Cardiac septum (tissue), 1 donor: ENCODE data around the gene EVL. TPM values are rescaled to one million over a fixed set of nuclear protein-coding genes. Genes with fewer than 3 reads are reported as not detected.

Experiments
- DNase-seq: peaks from one replicate; pipeline ENCODE4 v3.0.0-alpha.2; 2020; ENCODE audit warnings: low spot score
- intact Hi-C: fragments of 100-400 bp; cut with DNase I; formaldehyde crosslinking; loops from one replicate; pipeline ENCODE4 v1.14.0; 2022
- total RNA-seq: library from RNA; stranded (reverse); fragmentation: NEBNext Ultra II Directional; extraction: Animal tissue kit (Norgen Biotek cat#: 25700); gene quantifications from one replicate; pipeline ENCODE4 v1.2.1, GENCODE V29; 2021
- donor health status: DM: no; HTN: no; CAD: no.

EVL gene
- total RNA-seq, 1 donor from 2014 or later, result 46.3 TPM

DNA sequence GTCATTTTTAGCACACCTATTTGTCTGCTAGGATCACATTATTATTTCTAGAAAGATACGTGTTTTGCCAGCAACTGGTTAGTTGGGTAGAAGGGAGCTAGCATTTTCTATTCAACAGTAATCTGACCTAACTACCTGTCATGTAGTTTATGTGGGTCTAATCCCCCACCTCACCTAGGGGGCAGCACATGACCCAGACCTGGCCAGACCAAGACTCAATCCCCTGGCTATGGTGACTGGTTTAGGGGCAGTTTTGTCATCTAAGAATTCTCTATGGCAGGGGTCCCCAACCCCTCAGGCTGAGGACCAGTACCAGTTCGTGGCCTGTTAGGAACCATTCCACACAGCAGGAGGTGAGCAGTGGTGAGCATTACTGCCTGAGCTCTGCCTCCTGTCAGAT lies 29.5 kb upstream of the EVL start:
- intact Hi-C loops, result no loop called here
- no peak for DNase-seq

DNA sequence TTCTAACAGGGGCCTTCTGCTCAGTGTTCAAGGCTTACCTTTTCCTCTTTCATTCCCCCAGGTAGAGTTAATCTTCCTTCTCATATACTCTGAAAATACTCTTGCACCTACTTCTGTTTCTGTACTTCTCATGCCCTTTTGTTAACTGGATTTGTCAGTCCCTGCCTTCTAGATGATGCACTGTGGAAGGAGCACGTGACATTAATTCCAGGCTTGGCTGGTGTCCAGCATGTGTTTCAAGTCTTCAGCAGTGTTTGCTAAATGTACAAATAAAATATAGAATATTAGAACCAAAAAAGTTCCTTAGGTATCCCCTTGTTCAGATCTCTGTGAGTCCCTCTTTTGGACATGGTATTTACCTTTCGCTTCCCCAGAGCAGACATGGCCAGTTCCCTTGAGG lies 27.9 kb upstream of the EVL start:
- intact Hi-C loops, result no loop called here
- no peak for DNase-seq

DNA sequence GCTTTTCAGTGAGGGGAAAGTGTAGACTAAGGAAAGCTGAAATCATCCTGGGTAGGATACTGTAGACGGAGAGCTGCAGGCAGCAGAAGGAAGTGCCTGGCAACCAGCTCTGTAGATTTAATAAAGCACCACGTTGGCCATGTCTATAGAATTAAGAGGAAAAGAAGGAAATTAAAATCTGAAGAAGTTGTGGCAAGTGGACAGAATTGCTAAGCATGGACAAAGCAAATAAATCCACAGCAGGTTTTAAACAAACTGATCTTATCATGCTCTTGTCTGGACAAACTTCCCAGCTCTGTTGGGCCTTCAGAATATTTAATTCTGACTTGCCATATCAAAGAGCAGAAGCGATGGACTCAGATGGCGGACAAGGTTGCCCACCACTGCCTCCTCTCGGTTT lies 27.2 kb upstream of the EVL start:
- intact Hi-C loops, result no loop called here
- no peak for DNase-seq

DNA sequence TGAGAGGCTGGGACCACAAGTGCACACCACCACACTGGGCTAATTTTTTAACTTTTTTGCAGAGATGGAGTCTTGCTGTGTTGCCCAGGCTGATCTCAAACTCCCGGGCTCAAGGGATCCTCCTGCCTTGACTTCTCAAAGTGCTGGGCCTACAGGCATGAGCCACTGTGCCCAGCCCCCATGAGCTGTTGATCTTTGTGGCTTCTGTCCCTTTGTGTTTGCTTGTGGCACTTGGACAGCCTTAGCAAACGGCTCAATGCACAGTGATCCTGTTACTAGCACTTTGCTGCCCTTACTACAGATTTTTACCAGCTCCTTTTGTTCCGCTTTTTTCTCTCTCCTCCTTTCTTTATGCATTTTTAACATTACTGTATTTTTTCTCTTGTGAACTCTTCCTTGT lies 25.3 kb upstream of the EVL start:
- DNase-seq, result no peak
- intact Hi-C loops, result no loop called here

DNA sequence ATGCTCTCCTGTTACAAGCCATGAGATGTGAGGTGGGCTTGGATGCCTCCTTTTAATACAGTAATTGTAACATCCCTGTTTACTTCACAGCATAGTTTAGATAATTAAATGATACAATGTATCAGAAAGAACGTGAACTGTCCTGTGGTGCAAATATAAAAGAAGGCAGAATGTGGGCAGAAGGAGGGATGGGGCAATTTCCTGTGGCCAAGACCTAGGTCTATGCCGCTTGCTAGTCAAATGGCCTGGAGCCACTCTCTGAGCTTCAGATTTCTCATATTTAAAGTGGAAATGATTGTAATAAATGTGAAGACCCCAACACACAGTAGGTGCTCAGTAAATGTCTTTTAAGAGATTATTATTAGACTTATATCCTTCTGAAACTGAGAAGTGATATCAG lies 24.0 kb upstream of the EVL start:
- intact Hi-C loops, result no loop called here
- DNase-seq, result no peak

DNA sequence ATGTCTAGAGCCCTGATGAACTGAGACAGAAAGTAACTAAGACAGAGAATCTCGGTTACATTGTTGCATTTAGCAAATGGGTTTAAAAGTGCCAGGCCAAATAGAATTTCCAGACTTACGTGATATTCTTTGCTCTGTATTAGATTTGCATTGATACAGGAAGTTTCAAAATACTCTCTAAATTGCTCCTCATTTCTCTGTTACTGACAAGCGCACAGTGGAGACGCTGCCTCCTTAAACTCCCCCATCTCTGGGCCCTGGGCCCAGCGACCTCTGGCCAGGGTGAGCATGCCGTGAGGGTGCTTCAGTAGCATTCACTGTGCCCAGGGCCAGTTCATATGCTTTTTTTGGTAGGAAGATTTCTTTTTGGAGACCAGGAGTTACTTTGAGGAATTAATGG lies 22.9 kb upstream of the EVL start:
- no peak for DNase-seq
- intact Hi-C loops, result no loop called here

DNA sequence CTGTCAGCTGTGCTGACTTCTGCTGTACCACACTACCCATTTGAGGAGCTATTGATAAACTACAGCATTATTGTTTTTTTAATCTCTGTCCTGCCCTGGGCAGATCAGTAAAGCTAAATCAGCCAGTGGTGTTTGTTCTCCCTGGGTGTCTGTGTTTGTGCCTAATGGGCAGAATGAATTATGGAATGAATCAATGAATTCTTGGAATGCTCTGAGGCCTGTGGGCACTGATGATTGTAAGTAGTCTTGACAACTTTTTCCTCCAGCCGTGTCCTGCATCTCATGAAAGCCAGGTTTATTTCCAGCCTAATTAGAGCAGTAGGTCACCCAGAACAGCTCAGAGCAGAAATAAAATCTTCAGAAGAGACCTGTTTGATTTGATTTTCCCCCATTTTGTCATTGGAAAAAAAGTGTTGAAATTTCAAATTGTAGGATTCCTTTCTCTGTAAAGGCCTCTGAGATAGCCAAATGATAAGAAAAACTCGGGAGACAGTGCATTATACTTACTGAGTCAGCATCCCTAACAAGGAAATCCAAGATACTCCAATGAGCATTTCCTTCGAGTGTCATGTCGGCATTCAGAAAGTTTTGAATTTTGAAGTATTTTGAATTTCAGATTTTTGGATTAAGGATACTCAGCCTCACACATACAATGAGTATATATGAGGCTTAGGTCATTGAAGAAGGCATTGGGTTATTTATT lies 19.4 kb upstream of the EVL start:
- intact Hi-C loops, result no loop called here
- DNase-seq, result no peak

DNA sequence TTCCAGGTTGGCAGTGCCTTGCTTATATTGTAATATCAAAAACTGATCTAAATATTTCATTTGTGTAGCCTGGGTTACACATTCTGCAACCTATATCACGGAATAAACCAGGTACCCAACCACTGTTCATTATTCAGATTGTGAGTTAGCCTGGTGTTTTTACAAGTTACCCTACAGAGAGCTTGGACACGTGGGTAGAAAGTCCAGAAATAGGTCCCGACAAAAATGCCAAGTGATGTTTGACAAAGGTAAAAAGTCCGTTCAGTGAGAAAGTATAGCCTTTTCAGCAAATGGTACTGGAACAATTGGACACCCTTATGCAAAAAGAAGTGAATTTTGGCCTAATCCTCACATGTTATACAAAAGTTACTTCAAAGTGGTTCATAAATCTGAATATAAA lies 17.6 kb upstream of the EVL start:
- DNase-seq, result no peak
- intact Hi-C loops, result no loop called here

DNA sequence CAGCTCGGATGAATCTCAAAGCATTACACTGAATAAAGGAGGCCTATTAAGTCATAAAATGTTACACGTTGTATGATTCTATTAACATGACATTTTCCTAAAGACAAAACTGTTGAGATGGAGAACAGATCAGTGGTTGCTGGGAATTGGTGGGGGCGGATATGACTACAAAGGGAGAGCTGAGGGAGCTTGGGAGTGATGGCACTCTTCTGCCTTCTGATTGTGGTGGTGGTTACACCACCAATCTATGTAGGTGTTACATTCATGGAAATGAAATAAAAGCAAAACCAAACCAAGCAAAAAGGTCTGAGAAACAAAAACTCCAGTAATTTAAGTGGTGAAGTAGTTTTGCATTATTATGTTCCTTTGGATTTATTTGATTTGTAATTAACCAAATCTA lies 16.4 kb upstream of the EVL start:
- intact Hi-C loops, result no loop called here
- no peak for DNase-seq

DNA sequence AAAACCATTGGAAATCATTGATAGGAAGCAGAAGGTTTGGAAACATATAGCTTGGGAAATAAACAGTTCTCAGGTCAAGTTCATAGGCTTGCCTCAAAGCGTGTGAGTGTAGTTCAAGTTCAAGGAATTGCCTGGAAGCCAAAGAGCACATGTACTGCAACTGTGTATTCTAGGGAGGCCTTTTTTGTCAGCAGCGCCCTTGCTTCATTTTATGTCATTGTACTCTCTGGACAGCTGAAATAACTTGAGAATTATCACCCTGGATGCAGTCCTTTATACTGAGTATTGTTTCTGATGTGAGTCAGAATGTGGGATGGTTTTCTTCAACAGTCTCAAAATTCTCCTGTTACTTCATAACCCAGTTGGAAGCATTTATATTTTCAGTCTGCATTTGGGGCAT lies 16.0 kb upstream of the EVL start:
- DNase-seq, result no peak
- intact Hi-C loops, result no loop called here

DNA sequence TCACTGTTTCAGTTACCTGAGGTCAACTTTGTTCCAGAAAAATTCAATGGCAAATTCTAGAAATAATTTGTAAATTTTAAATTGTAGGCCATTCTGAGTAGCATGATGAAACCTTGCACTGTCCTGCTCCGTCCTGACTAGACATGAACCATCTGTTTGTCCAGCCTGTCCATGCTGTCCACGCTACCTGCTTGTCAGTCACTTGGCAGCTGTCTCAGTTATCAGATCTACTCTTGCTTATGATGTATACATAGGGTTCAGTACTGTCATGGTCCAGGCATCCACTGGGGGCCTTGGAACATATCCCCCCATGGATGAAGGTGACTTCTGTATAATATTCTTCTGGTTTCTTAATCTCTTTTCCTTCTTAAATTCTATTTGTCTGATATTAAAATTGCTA lies 14.1 kb upstream of the EVL start:
- intact Hi-C loops, result no loop called here

DNA sequence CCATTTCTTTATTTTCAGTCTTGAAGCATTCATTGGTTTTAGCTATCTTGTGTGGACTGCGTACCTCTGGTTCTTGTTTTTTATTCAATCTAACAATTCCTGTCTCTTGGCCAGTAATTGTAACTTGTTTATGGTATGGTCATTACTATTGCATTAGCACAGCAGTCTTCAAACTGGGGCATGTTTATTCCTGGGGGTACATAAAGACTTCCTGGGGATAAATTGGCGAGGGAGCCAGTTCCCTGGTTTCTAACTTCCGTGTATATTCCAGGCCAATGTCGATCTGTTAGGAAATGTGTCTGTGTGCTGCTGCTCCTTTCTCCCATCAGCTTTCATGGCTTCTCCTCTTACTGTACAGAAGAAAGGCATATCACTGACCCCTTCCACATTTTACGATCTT lies 13.7 kb upstream of the EVL start:
- intact Hi-C loops, result no loop called here
- DNase-seq, result no peak

More for the DNA sequence above, 14.1 kb upstream of the EVL start:
- DNase-seq, result no peak

DNA sequence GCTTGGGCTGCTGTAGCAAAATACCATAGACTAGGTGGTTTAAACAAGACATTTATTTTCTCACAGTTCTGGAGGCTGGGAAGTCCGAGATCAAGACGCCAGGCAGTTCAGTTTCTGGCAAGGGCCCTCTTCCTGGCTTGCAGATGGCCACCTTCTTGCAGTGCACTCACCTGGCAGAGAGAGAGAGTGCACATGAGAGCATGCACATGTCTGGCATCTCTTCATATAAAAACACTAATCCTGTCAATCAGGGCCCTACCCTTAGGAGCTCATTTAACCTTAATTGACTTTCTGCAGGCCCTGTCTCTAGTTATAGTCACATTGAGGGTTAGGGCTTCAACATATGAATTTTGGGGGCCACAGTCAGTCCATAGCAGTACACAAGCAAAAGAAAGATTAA lies 12.4 kb upstream of the EVL start:
- DNase-seq, result no peak
- intact Hi-C loops, result no loop called here

DNA sequence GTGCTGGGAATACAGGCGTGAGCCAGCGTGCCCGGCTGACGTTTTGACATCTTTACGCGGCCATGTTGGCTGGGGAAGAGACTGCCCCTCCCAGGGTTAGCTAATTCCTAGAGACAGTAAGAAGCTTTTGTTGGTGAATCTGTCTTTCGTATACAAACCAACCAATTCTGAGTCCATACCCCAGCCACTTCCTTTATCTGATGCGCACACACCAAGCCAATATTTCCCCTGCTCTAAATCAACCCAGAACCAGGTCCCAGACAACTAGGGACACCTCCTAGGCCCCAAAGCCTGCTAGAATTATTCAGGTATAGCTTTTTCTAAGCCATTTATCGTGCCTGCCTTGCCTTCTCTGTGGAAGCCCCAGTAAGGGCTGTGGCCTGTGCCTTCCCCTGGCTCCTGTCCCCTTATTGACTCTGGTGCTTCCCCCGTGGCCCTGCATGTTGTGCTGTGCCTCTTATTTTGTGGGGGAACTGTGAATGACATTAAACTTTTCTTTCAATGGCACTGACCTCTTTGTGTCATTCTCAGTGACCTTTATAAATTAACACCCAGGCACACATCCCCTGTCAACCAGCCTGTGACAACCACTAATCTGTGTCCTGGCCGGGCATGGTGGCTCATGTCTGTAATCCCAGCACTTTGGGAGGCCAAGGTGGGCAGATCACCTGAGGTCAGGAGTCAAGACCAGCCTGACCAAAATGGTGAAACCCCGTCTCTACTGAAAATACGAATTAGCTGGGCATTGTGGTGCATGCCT lies 10.7 kb upstream of the EVL start:
- no peak for DNase-seq
- intact Hi-C loops, result loop anchor here (5.0 kb wide), 1 partner anchor 53 kb away; no protein-coding TSS in a partner anchor

DNA sequence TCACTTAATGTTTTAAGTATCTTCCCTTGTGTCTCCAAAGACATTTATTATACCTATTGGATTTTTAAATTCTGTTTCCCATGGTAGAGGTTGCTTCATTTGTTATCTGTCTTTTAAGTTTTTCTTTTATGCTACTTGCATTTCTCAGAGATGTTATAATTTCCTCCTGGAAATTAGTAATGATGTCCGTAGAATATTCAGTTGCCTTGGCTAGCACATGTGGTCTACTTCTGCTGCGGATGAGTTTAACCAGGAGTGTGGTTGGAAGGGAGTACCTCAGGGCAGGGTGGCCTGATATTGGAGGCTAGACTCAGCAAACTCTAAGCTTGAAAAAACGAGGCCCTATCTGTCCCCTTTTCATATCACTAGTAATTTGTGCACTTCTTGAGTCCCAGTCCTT lies 8.8 kb upstream of the EVL start:
- intact Hi-C loops, result loop anchor here (5.0 kb wide), 1 partner anchor 51 kb away; no protein-coding TSS in a partner anchor

DNA sequence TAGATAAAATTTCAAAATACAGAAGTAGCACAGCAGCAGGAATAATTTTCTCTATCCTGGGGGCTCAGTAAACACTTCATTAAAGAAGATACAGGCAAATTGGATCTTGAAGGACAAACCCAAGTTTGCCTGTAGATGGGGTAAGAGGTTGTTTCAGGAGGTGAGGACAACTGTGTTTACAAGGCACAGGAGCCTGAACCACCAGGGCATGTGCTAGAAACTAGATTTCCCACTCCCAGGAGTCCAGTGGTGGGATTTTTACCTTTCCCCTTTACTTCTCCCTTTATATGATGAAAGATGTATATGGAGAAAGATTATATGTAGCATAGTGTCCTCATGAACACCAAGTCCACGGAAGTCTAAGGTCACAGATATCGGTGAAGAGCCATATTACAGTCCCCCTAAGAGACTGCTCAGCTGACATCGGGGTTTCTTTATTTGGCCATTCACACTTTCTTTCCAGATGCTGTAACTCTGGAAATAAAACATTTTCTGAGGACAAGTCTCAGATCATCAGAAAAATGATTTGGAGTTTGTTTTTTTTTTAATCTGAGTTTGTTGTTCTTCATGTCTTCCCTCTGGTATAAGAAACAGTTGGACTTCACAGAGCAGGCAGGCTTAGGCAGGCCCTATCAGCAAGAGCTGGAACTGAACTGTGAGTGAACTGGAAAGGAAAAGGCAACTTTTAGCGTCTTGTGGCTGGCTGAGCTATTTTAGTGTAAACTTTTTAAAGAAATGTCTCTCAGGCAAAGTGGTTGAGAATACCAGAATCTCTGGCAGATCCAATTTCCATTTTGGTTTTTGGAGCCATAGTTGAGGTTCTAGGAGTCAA lies 8.0 kb upstream of the EVL start:
- intact Hi-C loops, result loop anchor here (5.0 kb wide), 1 partner anchor 50 kb away; no protein-coding TSS in a partner anchor
- no peak for DNase-seq

More for the DNA sequence above, 8.8 kb upstream of the EVL start:
- DNase-seq, result no peak

DNA sequence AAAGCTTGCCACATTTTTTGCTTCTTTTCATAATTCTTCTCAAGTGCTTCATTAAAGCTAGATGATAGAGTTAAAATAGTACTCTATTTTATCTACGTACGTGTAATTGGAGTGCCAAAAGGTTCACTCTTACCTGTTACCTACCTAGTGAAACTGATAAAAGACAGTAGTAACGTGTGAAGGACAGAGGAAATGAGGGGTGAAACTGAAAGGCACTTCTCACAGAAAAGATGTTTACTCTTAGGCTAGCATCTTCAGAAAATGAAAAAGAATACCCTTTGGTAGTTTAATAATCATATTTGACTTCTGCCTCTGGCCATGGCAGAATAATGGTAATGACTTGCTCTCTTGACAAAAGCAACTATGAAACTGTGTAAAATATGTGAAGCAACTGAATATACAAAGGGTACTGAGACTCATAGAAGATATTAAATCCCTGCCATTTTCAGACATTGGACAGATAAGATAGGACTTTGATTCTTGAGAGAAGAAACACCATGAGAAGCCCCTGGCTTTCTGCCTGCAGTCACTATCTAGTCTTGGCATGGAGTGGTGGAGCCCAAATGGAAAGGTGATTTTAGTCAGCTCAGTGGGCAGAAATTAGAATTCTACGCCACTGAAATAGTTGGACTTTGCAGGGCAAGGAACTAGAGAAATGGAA lies 6.3 kb upstream of the EVL start:
- no peak for DNase-seq
- intact Hi-C loops, result loop anchor here (5.0 kb wide), 1 partner anchor 48 kb away; no protein-coding TSS in a partner anchor

DNA sequence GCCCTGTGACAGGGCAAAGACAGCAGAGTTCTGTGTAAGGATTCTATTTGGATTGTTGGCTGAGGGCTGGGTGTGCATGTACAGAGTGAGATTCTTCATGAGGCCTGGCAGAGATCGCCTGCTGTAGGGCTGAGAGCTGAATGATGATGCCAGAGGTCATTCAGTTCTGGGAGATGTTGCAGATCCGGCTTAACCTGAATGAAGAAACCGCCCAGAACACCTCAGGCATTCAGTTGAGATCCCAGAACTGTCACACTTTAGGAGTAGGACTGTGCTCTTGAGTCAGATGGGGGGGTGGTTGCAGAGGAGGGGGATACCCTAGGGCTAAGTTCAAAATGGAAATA lies 5.8 kb upstream of the EVL start:
- no peak for DNase-seq
- intact Hi-C loops, result loop anchor here (5.0 kb wide), 1 partner anchor 48 kb away; no protein-coding TSS in a partner anchor

DNA sequence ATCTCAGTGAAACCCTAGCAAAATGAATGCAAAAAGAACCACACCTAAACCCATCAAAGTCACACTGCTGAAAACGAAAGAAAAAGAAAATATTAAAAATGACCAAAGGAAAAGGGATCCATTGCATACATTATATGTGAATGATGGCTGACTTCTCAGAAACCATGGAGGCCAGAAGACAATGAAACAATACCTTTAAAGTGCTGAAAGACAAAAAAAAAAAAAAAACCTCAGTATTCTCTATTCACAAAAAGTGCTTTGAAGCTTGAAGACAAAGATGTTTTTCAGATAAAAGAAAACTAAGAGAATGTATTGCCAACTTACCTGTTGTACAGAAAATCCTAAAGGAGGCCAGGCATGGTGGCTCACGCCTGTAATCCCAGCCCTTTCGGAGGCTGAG lies 4.5 kb upstream of the EVL start:
- intact Hi-C loops, result no loop called here
- DNase-seq, result no peak

DNA sequence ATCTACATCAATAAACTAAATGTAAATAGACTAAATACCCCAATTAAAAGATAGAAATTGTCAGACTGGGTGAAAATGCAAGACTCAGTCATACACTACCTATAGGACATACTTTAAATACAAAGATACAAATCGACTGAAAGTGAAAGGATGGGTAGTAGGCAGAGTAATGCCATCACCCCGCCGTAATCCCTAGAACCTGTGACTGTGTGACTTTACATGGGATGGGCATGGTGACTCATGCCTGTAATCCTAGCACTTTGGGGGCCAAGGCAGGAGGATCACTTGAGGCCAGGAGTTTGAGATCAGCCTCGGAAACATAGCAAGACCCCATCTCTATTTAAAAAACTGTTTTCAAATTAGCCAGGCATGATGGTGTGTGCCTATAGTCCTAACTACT lies 2.6 kb upstream of the EVL start:
- no peak for DNase-seq
- intact Hi-C loops, result no loop called here
